ENCODE measurements around the gene DLK1. TPM values are rescaled to one million over a fixed set of nuclear protein-coding genes. Genes with fewer than 3 reads are reported as not detected.

The DLK1 gene
- total RNA-seq, 2 experiments from 2014 or later, result not detected

DNA sequence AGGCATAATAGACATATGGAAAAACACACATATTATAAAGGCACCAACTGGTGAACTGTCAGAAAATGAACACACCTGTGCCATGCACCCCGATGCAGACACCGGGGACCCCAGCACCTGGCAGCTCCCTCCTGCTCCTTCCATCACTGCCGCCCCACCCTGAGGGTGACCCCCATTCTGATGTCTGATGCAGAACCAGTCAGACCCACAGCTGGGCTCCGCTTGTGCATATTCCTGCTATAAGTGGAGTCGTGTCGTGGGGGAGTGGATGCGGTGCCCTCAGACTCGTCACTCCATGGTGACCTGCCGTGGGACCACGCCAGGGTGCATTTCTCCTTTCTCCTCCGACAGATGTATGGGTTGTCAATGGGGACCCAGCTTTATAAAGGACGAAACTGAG is 53.6 kb downstream of the DLK1 start:
- ATAC-seq (ENCODE audit: low read depth) (no peak), DNase-seq (peak; percentile 6)
- H3K4me3 Mint-ChIP-seq, result no peak overlapping the region
- H3K27ac Mint-ChIP-seq, result no peak overlapping the region
- peaks cover 3% of the 10 kb centered on the region for H3K27me3 Mint-ChIP-seq
- H3K36me3 Mint-ChIP-seq, result no peaks in the 10 kb centered on the region
- H3K9me3 Mint-ChIP-seq, result no peaks in the 10 kb centered on the region
- no peaks in the 10 kb centered on the region for H3K4me1 Mint-ChIP-seq
- POLR2A ChIA-PET, result no interaction called here

DNA sequence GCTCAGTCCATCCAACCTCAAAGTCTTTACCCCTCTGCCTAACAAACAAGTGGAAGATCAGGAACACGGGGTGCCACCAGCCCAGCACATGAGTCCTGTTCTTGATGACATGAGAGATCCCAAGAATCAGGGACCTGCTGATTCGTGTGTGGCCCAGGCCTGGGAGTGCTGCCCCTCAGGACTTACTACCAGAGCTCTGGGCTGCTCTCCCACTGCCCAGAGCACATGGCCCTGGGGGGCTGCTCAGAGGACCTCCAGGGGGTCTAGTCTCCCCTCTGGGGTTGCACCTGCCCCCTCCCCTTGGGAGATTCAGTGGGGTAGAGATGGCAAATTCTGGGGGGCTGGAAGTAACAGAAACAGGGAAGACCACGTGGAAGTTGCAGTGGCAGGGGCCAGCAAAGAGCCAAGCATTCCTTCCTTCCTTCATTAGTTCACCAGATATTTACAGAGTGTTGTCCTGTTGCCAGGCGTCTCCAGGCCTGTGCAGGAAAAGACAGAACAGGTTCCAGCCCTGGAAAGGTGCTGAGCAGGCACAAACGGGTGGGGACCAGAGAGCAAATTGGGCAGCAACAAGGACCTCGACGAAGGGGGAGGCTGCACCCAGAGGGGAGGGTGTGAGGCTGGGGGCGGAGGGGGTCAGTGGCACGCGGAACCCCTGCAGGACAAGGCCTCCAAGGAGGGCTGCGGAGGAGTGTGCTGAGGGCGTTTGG is 54.1 kb downstream of the DLK1 start:
- peak; percentile 13 for DNase-seq
- ATAC-seq (ENCODE audit: low read depth), result no peak
- Mint-ChIP-seq H3K4me1 (no peaks in the 10 kb centered on the region), H3K36me3 (no peaks in the 10 kb centered on the region), H3K9me3 (no peaks in the 10 kb centered on the region), H3K27me3 (peaks cover 3% of the 10 kb centered on the region), H3K4me3 (no peak overlapping the region), H3K27ac (no peak overlapping the region)
- POLR2A ChIA-PET, result no interaction called here

DNA sequence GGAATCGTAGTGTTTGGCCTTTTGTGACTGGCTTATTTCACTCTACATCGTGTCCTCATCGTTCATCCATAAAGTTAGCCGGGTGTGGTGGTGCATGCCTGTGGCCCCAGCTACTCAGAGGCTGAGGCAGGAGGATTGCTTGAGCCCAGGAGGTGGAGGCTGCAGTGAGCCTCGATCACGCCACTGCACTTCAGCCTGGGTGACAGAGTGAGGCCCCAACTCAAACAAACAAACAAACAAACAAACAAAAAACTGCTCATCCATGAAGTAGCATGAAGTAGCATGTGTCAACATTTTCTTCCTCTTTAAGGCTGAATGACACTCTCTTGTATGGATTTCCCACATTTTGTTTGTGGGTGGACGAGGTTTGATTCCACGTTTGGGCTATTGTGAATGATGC is 55.3 kb downstream of the DLK1 start:
- ATAC-seq (ENCODE audit: low read depth) (no peak), DNase-seq (peak; percentile 6)
- Mint-ChIP-seq H3K36me3 (no peaks in the 10 kb centered on the region), H3K9me3 (no peaks in the 10 kb centered on the region), H3K4me1 (no peaks in the 10 kb centered on the region), H3K27ac (no peak overlapping the region), H3K27me3 (peaks cover 3% of the 10 kb centered on the region), H3K4me3 (no peak overlapping the region)
- POLR2A ChIA-PET, result no interaction called here

DNA sequence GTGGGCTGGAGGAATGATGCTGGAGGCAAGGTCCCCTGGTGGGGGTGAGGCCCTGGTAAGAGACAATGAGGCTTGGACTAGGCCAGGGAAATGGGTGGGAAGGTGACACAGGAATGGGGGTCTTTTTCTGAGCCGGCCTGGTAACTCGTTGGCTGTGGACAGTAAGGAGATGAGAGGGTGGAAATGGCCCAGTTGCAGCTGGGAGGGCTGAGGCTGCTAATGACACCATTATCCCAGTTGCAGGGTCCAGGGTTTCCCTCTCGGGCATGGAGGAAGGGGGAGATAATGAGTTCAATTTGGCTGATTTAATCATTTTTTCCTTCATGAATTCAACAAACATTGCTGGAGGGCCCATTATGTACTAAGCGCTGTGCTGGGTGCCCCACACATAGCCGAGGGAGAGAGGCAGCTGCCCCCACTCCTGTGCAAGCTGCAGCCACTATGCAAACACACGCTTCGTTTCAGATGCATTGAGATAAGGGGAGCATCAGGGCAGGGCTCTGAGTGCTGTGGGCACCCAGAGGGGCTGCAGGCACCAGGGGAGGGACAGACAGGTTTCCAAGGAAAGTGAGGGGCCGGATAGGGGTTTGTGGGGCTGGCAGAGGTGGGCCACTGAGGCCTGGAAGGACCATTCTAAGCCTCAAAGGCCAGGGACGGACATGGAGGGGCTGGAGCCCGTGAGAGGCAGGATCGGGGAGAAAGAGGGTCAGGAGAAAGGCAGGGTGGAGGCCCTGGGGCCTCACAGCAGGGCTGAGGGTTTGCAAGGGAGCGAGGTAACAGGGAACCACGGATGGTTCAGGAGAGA is 56.0 kb downstream of the DLK1 start:
- peaks cover 3% of the 10 kb centered on the region for H3K27me3 Mint-ChIP-seq
- H3K4me3 Mint-ChIP-seq, result no peak overlapping the region
- H3K27ac Mint-ChIP-seq, result no peak overlapping the region
- DNase-seq, result peak; percentile 10
- no peaks in the 10 kb centered on the region for H3K4me1 Mint-ChIP-seq
- no peak for ATAC-seq (ENCODE audit: low read depth)
- H3K36me3 Mint-ChIP-seq, result no peaks in the 10 kb centered on the region
- POLR2A ChIA-PET, result no interaction called here
- no peaks in the 10 kb centered on the region for H3K9me3 Mint-ChIP-seq

DNA sequence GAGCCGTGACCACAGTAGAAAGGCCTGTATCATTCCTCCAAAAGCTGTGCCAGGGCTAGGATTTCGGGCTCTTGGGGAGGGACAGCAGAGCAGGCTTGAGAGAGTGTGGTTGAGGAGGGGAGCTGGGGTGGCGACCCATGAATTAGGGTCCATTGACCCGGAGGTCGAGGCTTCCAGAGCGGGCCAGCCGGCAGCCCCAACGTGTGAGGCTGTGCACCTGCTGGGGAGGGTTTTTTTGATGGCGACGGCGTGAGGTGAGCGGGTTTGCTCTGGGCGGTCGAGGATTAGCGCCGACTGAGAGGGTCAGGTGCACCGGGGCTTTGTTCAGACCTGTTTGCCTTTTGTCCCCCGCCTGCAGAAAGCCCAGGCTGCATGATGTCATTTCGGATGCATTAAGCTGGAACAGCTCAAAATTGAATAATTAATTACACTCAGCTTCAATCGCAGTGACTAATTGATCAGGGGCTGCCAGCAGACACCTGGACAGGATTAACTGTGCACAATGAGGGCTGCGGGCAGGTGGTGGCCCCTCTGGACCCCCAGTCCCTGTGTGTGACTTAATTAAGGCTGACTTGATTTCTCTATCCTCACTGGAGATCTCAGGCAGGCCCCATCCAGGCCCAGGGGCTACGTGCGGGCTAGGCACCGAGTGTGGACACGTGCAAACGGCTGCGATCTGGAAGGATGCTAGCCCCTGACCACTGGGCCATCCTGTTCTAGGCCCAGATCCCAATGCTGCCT is 57.1 kb downstream of the DLK1 start:
- H3K27me3 Mint-ChIP-seq, result peaks cover 3% of the 10 kb centered on the region
- no peaks in the 10 kb centered on the region for H3K36me3 Mint-ChIP-seq
- H3K9me3 Mint-ChIP-seq, result no peaks in the 10 kb centered on the region
- H3K4me1 Mint-ChIP-seq, result no peaks in the 10 kb centered on the region
- DNase-seq (no peak), ATAC-seq (ENCODE audit: low read depth) (no peak)
- H3K4me3 Mint-ChIP-seq, result no peak overlapping the region
- no peak overlapping the region for H3K27ac Mint-ChIP-seq
- POLR2A ChIA-PET, result no interaction called here

DNA sequence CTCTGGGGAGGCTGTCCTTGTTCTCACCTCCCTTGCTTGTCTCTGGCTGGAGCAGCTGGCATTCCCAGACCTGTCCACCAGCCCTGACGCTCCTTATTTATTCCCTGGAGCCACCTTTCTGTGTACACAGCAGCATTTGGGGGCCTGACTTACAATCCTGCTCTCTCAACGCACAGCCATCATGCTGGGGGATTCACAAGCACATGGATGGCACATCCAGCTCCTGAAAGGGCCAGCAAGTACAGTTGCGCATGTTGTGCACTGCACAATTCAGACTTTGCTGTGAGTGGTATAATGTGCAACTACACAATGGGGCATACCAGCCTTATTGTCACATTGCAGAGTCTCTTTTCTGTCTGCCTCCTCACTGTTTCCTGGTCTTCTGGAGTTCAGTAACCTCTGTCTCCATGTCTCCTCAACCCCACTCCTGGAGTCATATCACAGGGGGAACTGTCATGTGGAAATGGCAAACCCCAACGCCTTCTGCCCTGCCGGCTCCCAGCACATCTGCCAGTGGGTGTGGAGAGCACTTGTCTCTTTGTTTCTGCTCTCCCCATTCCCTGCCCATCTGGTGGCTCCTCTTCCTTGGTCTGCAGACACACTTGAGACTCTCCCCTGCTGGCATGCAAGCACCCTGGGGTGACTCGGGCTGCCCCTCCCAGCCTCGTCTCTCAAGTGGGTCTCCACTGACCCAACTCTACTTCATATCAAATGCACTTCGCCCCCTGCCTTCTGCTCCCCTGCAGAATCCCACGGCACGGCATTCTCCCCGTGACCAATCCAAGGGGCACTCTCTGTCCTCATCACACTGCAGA is 58.0 kb downstream of the DLK1 start:
- Mint-ChIP-seq H3K27ac (no peak overlapping the region), H3K4me3 (no peak overlapping the region), H3K9me3 (no peaks in the 10 kb centered on the region), H3K36me3 (no peaks in the 10 kb centered on the region), H3K4me1 (no peaks in the 10 kb centered on the region), H3K27me3 (peaks cover 3% of the 10 kb centered on the region)
- DNase-seq (no peak), ATAC-seq (ENCODE audit: low read depth) (no peak)
- POLR2A ChIA-PET, result no interaction called here

DNA sequence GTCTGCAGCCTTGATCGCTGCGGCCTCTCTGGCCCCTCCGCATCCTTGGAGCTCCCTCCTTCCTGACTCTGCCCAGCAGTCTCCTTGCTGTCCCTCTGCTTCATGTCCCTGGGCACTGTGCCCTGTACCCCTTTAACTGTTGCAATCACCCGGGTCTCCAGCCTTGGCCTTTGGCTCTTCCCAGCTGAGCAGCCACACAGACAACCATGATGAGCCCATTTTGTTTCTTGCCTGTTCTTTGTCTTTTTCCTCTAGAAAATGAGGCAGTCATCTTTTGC is 58.6 kb downstream of the DLK1 start:
- DNase-seq, result no peak
- Mint-ChIP-seq H3K27me3 (peaks cover 3% of the 10 kb centered on the region), H3K27ac (no peak overlapping the region), H3K4me3 (no peak overlapping the region), H3K9me3 (no peaks in the 10 kb centered on the region), H3K4me1 (no peaks in the 10 kb centered on the region), H3K36me3 (no peaks in the 10 kb centered on the region)
- ATAC-seq (ENCODE audit: low read depth), result no peak
- POLR2A ChIA-PET, result no interaction called here

DNA sequence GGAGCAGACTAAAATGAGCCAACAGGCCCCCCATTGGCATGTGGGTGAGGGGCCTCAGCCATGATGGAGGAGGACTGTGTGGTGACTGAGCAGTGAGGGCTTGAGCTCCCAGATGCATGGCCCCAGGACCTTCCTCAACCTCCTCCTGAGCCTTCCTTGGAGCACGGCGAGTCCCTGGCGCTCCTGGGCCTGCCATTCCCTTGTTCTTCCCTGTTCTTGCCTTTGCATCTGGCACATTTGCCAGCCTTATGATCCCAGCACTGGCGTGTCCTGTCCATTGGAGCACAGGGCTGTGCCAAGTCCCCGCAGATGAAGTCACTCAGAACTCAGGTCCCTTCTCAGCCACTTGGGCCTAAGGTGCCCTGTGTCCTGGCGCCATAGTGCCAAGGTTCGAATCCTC is 58.9 kb downstream of the DLK1 start:
- Mint-ChIP-seq H3K9me3 (no peaks in the 10 kb centered on the region), H3K36me3 (no peaks in the 10 kb centered on the region), H3K27ac (no peak overlapping the region), H3K27me3 (peaks cover 3% of the 10 kb centered on the region), H3K4me3 (no peak overlapping the region), H3K4me1 (no peaks in the 10 kb centered on the region)
- POLR2A ChIA-PET, result no interaction called here
- no peak for ATAC-seq (ENCODE audit: low read depth)
- no peak for DNase-seq

DNA sequence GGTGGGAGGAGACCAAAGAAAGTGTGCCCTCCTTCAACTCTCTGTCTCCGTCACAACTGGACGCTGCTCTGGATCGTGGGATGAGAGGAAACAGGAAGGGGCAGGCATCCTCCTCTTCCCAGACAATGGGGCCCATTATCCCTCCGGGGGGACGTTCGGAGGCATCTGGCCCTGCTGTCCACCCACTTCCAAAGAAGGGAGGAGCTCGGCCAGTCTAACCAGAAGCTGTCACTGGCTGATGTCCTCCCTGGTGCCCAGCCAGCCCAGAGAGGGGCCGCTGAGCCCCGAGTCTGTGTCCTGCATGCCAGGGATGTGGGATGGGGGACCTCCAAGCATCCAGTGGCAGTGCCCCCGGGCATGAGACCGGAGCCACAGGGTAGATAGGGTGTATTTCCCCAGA is 59.4 kb downstream of the DLK1 start:
- H3K27ac Mint-ChIP-seq, result no peak overlapping the region
- no peak overlapping the region for H3K4me3 Mint-ChIP-seq
- DNase-seq, result no peak
- ATAC-seq (ENCODE audit: low read depth), result no peak
- POLR2A ChIA-PET, result no interaction called here
- peaks cover 3% of the 10 kb centered on the region for H3K27me3 Mint-ChIP-seq
- no peaks in the 10 kb centered on the region for H3K4me1 Mint-ChIP-seq
- H3K36me3 Mint-ChIP-seq, result no peaks in the 10 kb centered on the region
- H3K9me3 Mint-ChIP-seq, result no peaks in the 10 kb centered on the region

DNA sequence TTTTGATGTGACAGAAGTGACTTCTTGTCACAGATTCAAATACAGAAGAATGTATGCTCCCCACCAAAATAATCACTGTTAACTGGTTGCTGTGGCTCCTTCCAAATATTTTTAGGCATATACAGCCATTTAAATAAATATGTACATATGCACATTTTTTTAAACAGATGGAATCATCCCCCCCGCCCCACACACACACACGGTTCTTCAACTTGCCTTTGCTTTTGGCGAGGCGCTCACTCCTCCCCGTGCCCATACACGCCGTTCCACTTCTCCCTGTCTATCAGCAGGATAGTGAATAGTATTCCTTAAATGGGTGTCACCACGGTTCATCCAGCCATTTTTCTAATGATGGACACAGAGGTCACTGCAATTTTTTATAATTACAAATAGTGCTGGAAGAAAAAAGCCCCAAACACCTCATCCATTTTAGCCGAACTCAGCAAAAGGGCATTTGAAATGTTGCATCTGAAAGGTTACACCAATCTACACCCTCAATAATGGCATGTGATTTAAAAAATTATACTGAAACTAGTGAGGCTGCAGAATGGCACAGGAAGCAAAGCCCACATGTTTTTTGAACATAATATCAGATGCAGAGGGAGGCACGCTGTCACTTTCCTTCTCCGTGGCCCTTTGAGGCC is 60.0 kb downstream of the DLK1 start:
- POLR2A ChIA-PET, result no interaction called here
- no peak overlapping the region for H3K27ac Mint-ChIP-seq
- H3K4me1 Mint-ChIP-seq, result no peaks in the 10 kb centered on the region
- H3K27me3 Mint-ChIP-seq, result peaks cover 3% of the 10 kb centered on the region
- H3K9me3 Mint-ChIP-seq, result no peaks in the 10 kb centered on the region
- no peak overlapping the region for H3K4me3 Mint-ChIP-seq
- DNase-seq, result no peak
- H3K36me3 Mint-ChIP-seq, result no peaks in the 10 kb centered on the region
- no peak for ATAC-seq (ENCODE audit: low read depth)

DNA sequence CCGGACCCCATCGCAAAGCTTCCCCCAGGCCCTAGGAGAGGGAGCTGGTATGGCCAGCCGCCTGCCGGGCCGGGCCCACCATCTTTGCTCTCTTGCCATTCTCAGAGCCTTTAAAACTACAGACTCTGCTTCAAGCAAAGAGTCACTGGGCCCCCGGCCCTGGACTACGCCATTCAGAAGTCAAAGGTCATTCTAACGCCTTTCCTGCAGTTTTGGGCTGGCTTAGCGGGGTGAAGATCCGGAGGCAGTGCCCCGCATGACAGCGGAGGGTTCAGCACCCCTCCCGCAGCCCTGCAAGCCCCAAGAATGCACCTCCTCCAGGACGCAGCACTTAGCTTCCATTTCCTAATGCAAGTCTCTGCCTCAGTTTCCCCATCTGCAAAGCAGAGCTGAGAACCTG is 61.0 kb downstream of the DLK1 start:
- no peaks in the 10 kb centered on the region for H3K9me3 Mint-ChIP-seq
- H3K4me3 Mint-ChIP-seq, result no peak overlapping the region
- H3K36me3 Mint-ChIP-seq, result no peaks in the 10 kb centered on the region
- peaks cover 3% of the 10 kb centered on the region for H3K27me3 Mint-ChIP-seq
- POLR2A ChIA-PET, result no interaction called here
- DNase-seq (no peak), ATAC-seq (ENCODE audit: low read depth) (no peak)
- no peaks in the 10 kb centered on the region for H3K4me1 Mint-ChIP-seq
- no peak overlapping the region for H3K27ac Mint-ChIP-seq

Data from activated naive CD8-positive, alpha-beta T cell treated with anti-CD3 and anti-CD28 coated beads, Interleukin-2, amount 10 ng/mL, durations not matched to agents 7 days and 5 days (primary cell).